ENCODE results near the gene MPG.

Gene MPG

GRCh38 chr16:54237-54581 is 23.8 kb upstream of the MPG start:
- FAIRE-seq: no peak
- no peak for DNase-seq (ENCODE audit: insufficient read length, low spot score)
- TF ChIP-seq CTCF (IDR thresholded peaks at IDR 0.05; ENCODE audit: insufficient read depth, missing control alignments): no peak

- FAIRE-seq (no peak), DNase-seq (ENCODE audit: insufficient read length, low spot score) (no peak)
- TF ChIP-seq CTCF (IDR thresholded peaks at IDR 0.05; ENCODE audit: insufficient read depth, missing control alignments): no peak
These were observed 22.4 kb upstream of the MPG start for GRCh38 chr16:55571-56136.

GRCh38 chr16:56231-56927 is 21.6 kb upstream of the MPG start:
- no peak for FAIRE-seq
- TF ChIP-seq CTCF (IDR thresholded peaks at IDR 0.05; ENCODE audit: insufficient read depth, missing control alignments): no peak

GRCh38 chr16:57711-58110 is 20.3 kb upstream of the MPG start:
- TF ChIP-seq CTCF (IDR thresholded peaks at IDR 0.05; ENCODE audit: insufficient read depth, missing control alignments): no peak
- DNase-seq (ENCODE audit: insufficient read length, low spot score) (no peak), FAIRE-seq (no peak)

More at GRCh38 chr16:56231-56927, 21.6 kb upstream of the MPG start:
- DNase-seq (ENCODE audit: insufficient read length, low spot score): no peak

- TF ChIP-seq CTCF (IDR thresholded peaks at IDR 0.05; ENCODE audit: insufficient read depth, missing control alignments): no peak
- FAIRE-seq: no peak
These were observed 19.3 kb upstream of the MPG start for GRCh38 chr16:58491-59439.

GRCh38 chr16:59440-60059 is 18.5 kb upstream of the MPG start:
- FAIRE-seq: no peak
- no peak for TF ChIP-seq CTCF (IDR thresholded peaks at IDR 0.05; ENCODE audit: insufficient read depth, missing control alignments)
- no peak for DNase-seq (ENCODE audit: insufficient read length, low spot score)

More at GRCh38 chr16:58491-59439, 19.3 kb upstream of the MPG start:
- DNase-seq (ENCODE audit: insufficient read length, low spot score): no peak

Measured in D721Med (cell line).